Measurements from ENCODE around the gene SMC1A. TPM values are rescaled to one million over a fixed set of nuclear protein-coding genes. Genes with fewer than 3 reads are reported as not detected.
"Not testable (repeated sequence)": the region's sequence is repeated elsewhere in the genome, so short reads cannot be mapped to it uniquely, and the experiment has no call there.

The SMC1A gene
- total RNA-seq, 1 experiment from 2014 or later = 14.0 TPM

- in situ Hi-C loops (cut with HindIII; ENCODE audit: low pct_unique_long_range_greater_than_20kb, low sequenced_read_pairs) = no loop called here
- peak; percentile 84 for DNase-seq (ENCODE audit: low read depth, low spot score)
Observed at GRCh38 chrX:53433651-53434639, 11.5 kb upstream of the SMC1A start, which contains the start of gene HSD17B10. TSS of gene HSD17B10 (minus strand) at chrX:53434370. CDS start at chrX:53434345, 25 bp downstream.

- in situ Hi-C loops (cut with HindIII; ENCODE audit: low pct_unique_long_range_greater_than_20kb, low sequenced_read_pairs) = no loop called here
- DNase-seq (ENCODE audit: low read depth, low spot score) = no peak
Observed at GRCh38 chrX:53430231-53430630, 7.8 kb upstream of the SMC1A start.

- DNase-seq (ENCODE audit: low read depth, low spot score) = no peak
- in situ Hi-C loops (cut with HindIII; ENCODE audit: low pct_unique_long_range_greater_than_20kb, low sequenced_read_pairs) = no loop called here
Observed at GRCh38 chrX:53429755-53430154, 7.3 kb upstream of the SMC1A start.

GRCh38 chrX:53422861-53423306, 430 bp upstream of the SMC1A start, which contains the start of gene RIBC1:
TSS of gene RIBC1 (plus strand) at chrX:53422873. CDS start at chrX:53426277, 3,404 bp downstream.
- no peak for DNase-seq (ENCODE audit: low read depth, low spot score)
- in situ Hi-C loops (cut with HindIII; ENCODE audit: low pct_unique_long_range_greater_than_20kb, low sequenced_read_pairs) = no loop called here

GRCh38 chrX:53421772-53422085, 725 bp downstream of the SMC1A start:
- in situ Hi-C loops (cut with HindIII; ENCODE audit: low pct_unique_long_range_greater_than_20kb, low sequenced_read_pairs) = no loop called here
- DNase-seq (ENCODE audit: low read depth, low spot score) = no peak

- in situ Hi-C loops (cut with HindIII; ENCODE audit: low pct_unique_long_range_greater_than_20kb, low sequenced_read_pairs) = no loop called here
- DNase-seq (ENCODE audit: low read depth, low spot score) = no peak
Observed at GRCh38 chrX:53421125-53421524, 1.3 kb downstream of the SMC1A start.

GRCh38 chrX:53420351-53420750, 2.1 kb downstream of the SMC1A start:
- in situ Hi-C loops (cut with HindIII; ENCODE audit: low pct_unique_long_range_greater_than_20kb, low sequenced_read_pairs) = not testable (repeated sequence)

GRCh38 chrX:53412446-53412845, 10.0 kb downstream of the SMC1A start:
- no peak for DNase-seq (ENCODE audit: low read depth, low spot score)
- in situ Hi-C loops (cut with HindIII; ENCODE audit: low pct_unique_long_range_greater_than_20kb, low sequenced_read_pairs) = no loop called here

More at GRCh38 chrX:53420351-53420750, 2.1 kb downstream of the SMC1A start:
- not testable (repeated sequence) for DNase-seq (ENCODE audit: low read depth, low spot score)

GRCh38 chrX:53403535-53403934, 18.9 kb downstream of the SMC1A start:
- in situ Hi-C loops (cut with HindIII; ENCODE audit: low pct_unique_long_range_greater_than_20kb, low sequenced_read_pairs) = no loop called here
- DNase-seq (ENCODE audit: low read depth, low spot score) = no peak

- DNase-seq (ENCODE audit: low read depth, low spot score) = no peak
- in situ Hi-C loops (cut with HindIII; ENCODE audit: low pct_unique_long_range_greater_than_20kb, low sequenced_read_pairs) = no loop called here
Observed at GRCh38 chrX:53398216-53398615, 24.2 kb downstream of the SMC1A start.

- in situ Hi-C loops (cut with HindIII; ENCODE audit: low pct_unique_long_range_greater_than_20kb, low sequenced_read_pairs) = no loop called here
- no peak for DNase-seq (ENCODE audit: low read depth, low spot score)
Observed at GRCh38 chrX:53395605-53396298, 26.7 kb downstream of the SMC1A start.

GRCh38 chrX:53383376-53384076, 38.9 kb downstream of the SMC1A start:
- no peak for DNase-seq (ENCODE audit: low read depth, low spot score)
- in situ Hi-C loops (cut with HindIII; ENCODE audit: low pct_unique_long_range_greater_than_20kb, low sequenced_read_pairs) = no loop called here

- in situ Hi-C loops (cut with HindIII; ENCODE audit: low pct_unique_long_range_greater_than_20kb, low sequenced_read_pairs) = no loop called here
- no peak for DNase-seq (ENCODE audit: low read depth, low spot score)
Observed at GRCh38 chrX:53379747-53380146, 42.7 kb downstream of the SMC1A start.

- in situ Hi-C loops (cut with HindIII; ENCODE audit: low pct_unique_long_range_greater_than_20kb, low sequenced_read_pairs) = no loop called here
- DNase-seq (ENCODE audit: low read depth, low spot score) = no peak
Observed at GRCh38 chrX:53379008-53379710, 43.3 kb downstream of the SMC1A start.

GRCh38 chrX:53377464-53377863, 45.0 kb downstream of the SMC1A start:
- in situ Hi-C loops (cut with HindIII; ENCODE audit: low pct_unique_long_range_greater_than_20kb, low sequenced_read_pairs) = no loop called here
- no peak for DNase-seq (ENCODE audit: low read depth, low spot score)

GRCh38 chrX:53376888-53377287, 45.6 kb downstream of the SMC1A start:
- in situ Hi-C loops (cut with HindIII; ENCODE audit: low pct_unique_long_range_greater_than_20kb, low sequenced_read_pairs) = no loop called here
- DNase-seq (ENCODE audit: low read depth, low spot score) = no peak

- in situ Hi-C loops (cut with HindIII; ENCODE audit: low pct_unique_long_range_greater_than_20kb, low sequenced_read_pairs) = no loop called here
- DNase-seq (ENCODE audit: low read depth, low spot score) = no peak
Observed at GRCh38 chrX:53374923-53375322, 47.5 kb downstream of the SMC1A start.
